Activated T-helper 2 cell treated with anti-CD3 and anti-CD28 coated beads, Interferon-gamma antibody, Interleukin-2, Interleukin-4, amounts not matched to agents 10 μg/mL and 5 μg/mL and 100 μg/mL, durations not matched to agents 14 hours and 24 hours and 36 hours (primary cell): ENCODE results near the gene IER3. TPM values are rescaled to one million over a fixed set of nuclear protein-coding genes. Genes with fewer than 3 reads are reported as not detected.
A peak's percentile ranks its signal among the peaks of the same experiment; 100 is the strongest.
"Not testable (repeated sequence)": the region's sequence is repeated elsewhere in the genome, so short reads cannot be mapped to it uniquely, and the experiment has no call there.

Source experiments
- DNase-seq: peaks from one replicate; pipeline ENCODE4 v3.0.0; 2021; ENCODE audit warnings: low spot score
- H3K27ac Mint-ChIP-seq: one replicate; pipeline ENCODE4 v1.8.0; 2021; ENCODE audit warnings: mixed read lengths
- H3K27me3 Mint-ChIP-seq: one replicate; pipeline ENCODE4 v1.8.0; 2021; ENCODE audit warnings: low read depth, mixed read lengths
- H3K36me3 Mint-ChIP-seq: one replicate; pipeline ENCODE4 v1.8.0; 2021; ENCODE audit warnings: low read depth, mixed read lengths
- H3K4me1 Mint-ChIP-seq: one replicate; pipeline ENCODE4 v1.8.0; 2021; ENCODE audit warnings: low read depth, mixed read lengths
- H3K4me3 Mint-ChIP-seq: one replicate; pipeline ENCODE4 v1.8.0; 2021; ENCODE audit warnings: low read depth, mild to moderate bottlenecking, moderate library complexity, mixed read lengths
- H3K9me3 Mint-ChIP-seq: one replicate; pipeline ENCODE4 v1.8.0; 2021; ENCODE audit warnings: mixed read lengths
- intact Hi-C: fragments of 100-400 bp; cut with micrococcal nuclease; formaldehyde crosslinking; loops from one replicate; pipeline ENCODE4 v1.15.1; 2023
- total RNA-seq: library from RNA; stranded (reverse); gene quantifications from 2 replicates; pipeline ENCODE4 v1.2.3, GENCODE V29; 2022

The IER3 gene
- total RNA-seq, 1 donor from 2014 or later: 190 TPM

GRCh38 chr6:30766461-30767157, 22.3 kb upstream of the IER3 start:
- Mint-ChIP-seq H3K4me3 (no peak overlapping the region), H3K9me3 (no peaks in the 10 kb centered on the region), H3K36me3 (no peaks in the 10 kb centered on the region), H3K27me3 (no peaks in the 10 kb centered on the region), H3K27ac (peak overlapping the region; percentile 90), H3K4me1 (peaks cover 65% of the 10 kb centered on the region)
- intact Hi-C loops: no loop called here
- DNase-seq: no peak

GRCh38 chr6:30765495-30765894, 21.1 kb upstream of the IER3 start:
- H3K36me3 Mint-ChIP-seq, H3K9me3 Mint-ChIP-seq, H3K4me3 Mint-ChIP-seq, intact Hi-C loops, DNase-seq, H3K27me3 Mint-ChIP-seq, H3K27ac Mint-ChIP-seq: not testable (repeated sequence)
- peaks cover 61% of the 10 kb centered on the region for H3K4me1 Mint-ChIP-seq

GRCh38 chr6:30764490-30765043, 20.2 kb upstream of the IER3 start:
- H3K4me3 Mint-ChIP-seq, H3K36me3 Mint-ChIP-seq, intact Hi-C loops, DNase-seq, H3K27me3 Mint-ChIP-seq, H3K9me3 Mint-ChIP-seq: not testable (repeated sequence)
- Mint-ChIP-seq H3K4me1 (peaks cover 51% of the 10 kb centered on the region), H3K27ac (peak overlapping the region; percentile 43)

GRCh38 chr6:30763618-30764489, 19.5 kb upstream of the IER3 start:
- peaks cover 47% of the 10 kb centered on the region for H3K4me1 Mint-ChIP-seq
- no peaks in the 10 kb centered on the region for H3K9me3 Mint-ChIP-seq
- peak overlapping the region; percentile 43 for H3K27ac Mint-ChIP-seq
- H3K36me3 Mint-ChIP-seq: no peaks in the 10 kb centered on the region
- DNase-seq: no peak
- no peaks in the 10 kb centered on the region for H3K27me3 Mint-ChIP-seq
- no peak overlapping the region for H3K4me3 Mint-ChIP-seq
- intact Hi-C loops: no loop called here

GRCh38 chr6:30763155-30763617, 18.8 kb upstream of the IER3 start:
- H3K4me1 Mint-ChIP-seq: peaks cover 42% of the 10 kb centered on the region
- H3K36me3 Mint-ChIP-seq: no peaks in the 10 kb centered on the region
- H3K27me3 Mint-ChIP-seq: no peaks in the 10 kb centered on the region
- no peak for DNase-seq
- intact Hi-C loops: no loop called here
- no peak overlapping the region for H3K27ac Mint-ChIP-seq
- H3K4me3 Mint-ChIP-seq: no peak overlapping the region
- no peaks in the 10 kb centered on the region for H3K9me3 Mint-ChIP-seq

GRCh38 chr6:30761791-30762429, 17.6 kb upstream of the IER3 start:
- Mint-ChIP-seq H3K27me3 (no peaks in the 10 kb centered on the region), H3K36me3 (no peaks in the 10 kb centered on the region), H3K4me3 (no peak overlapping the region), H3K4me1 (peaks cover 34% of the 10 kb centered on the region), H3K9me3 (no peaks in the 10 kb centered on the region), H3K27ac (no peak overlapping the region)
- DNase-seq: no peak
- intact Hi-C loops: no loop called here

GRCh38 chr6:30760549-30760948, 16.2 kb upstream of the IER3 start:
- Mint-ChIP-seq H3K27me3 (no peaks in the 10 kb centered on the region), H3K4me1 (peaks cover 27% of the 10 kb centered on the region), H3K27ac (no peak overlapping the region), H3K4me3 (no peak overlapping the region), H3K36me3 (no peaks in the 10 kb centered on the region), H3K9me3 (no peaks in the 10 kb centered on the region)
- no peak for DNase-seq
- intact Hi-C loops: no loop called here

- intact Hi-C loops: no loop called here
- Mint-ChIP-seq H3K9me3 (no peaks in the 10 kb centered on the region), H3K27me3 (no peaks in the 10 kb centered on the region), H3K36me3 (no peaks in the 10 kb centered on the region), H3K4me3 (no peak overlapping the region), H3K27ac (no peak overlapping the region), H3K4me1 (peaks cover 25% of the 10 kb centered on the region)
- DNase-seq: no peak
Observed at GRCh38 chr6:30759575-30760239, 15.4 kb upstream of the IER3 start.

GRCh38 chr6:30757261-30757904, 13.0 kb upstream of the IER3 start:
- no peak overlapping the region for H3K27ac Mint-ChIP-seq
- no peaks in the 10 kb centered on the region for H3K36me3 Mint-ChIP-seq
- H3K4me1 Mint-ChIP-seq: peaks cover 15% of the 10 kb centered on the region
- DNase-seq: no peak
- intact Hi-C loops: no loop called here
- no peaks in the 10 kb centered on the region for H3K27me3 Mint-ChIP-seq
- no peaks in the 10 kb centered on the region for H3K9me3 Mint-ChIP-seq
- no peak overlapping the region for H3K4me3 Mint-ChIP-seq

- H3K27me3 Mint-ChIP-seq: not testable (repeated sequence)
Observed at GRCh38 chr6:30756405-30757003, 12.2 kb upstream of the IER3 start.

GRCh38 chr6:30754631-30755030, 10.3 kb upstream of the IER3 start:
- H3K27ac Mint-ChIP-seq: no peak overlapping the region
- no peaks in the 10 kb centered on the region for H3K27me3 Mint-ChIP-seq
- no peaks in the 10 kb centered on the region for H3K9me3 Mint-ChIP-seq
- intact Hi-C loops: no loop called here
- H3K4me1 Mint-ChIP-seq: peaks cover 14% of the 10 kb centered on the region
- H3K36me3 Mint-ChIP-seq: no peaks in the 10 kb centered on the region
- no peak for DNase-seq
- no peak overlapping the region for H3K4me3 Mint-ChIP-seq

More at GRCh38 chr6:30756405-30757003, 12.2 kb upstream of the IER3 start:
- H3K4me3 Mint-ChIP-seq, H3K27ac Mint-ChIP-seq, DNase-seq, H3K36me3 Mint-ChIP-seq, intact Hi-C loops, H3K9me3 Mint-ChIP-seq: not testable (repeated sequence)
- peaks cover 13% of the 10 kb centered on the region for H3K4me1 Mint-ChIP-seq
